Left kidney (tissue), 2 donors: Measurements from ENCODE around the gene RCAN2. TPM values are rescaled to one million over a fixed set of nuclear protein-coding genes. Genes with fewer than 3 reads are reported as not detected.
"Not testable (repeated sequence)": the region's sequence is repeated elsewhere in the genome, so short reads cannot be mapped to it uniquely, and the experiment has no call there.

Experiments used
- DNase-seq: peaks from one replicate; pipeline ENCODE4 v3.0.0-alpha.2; 2013
- polyA plus RNA-seq: library from polyadenylated mRNA; unstranded; fragments of 120-200 nt; gene quantifications from one replicate; pipeline ENCODE4 v1.2.1, GENCODE V29; 2013; ENCODE audit not compliant: insufficient read length

Gene RCAN2
- polyA plus RNA-seq, 1 donor, result 22.5 TPM

DNA sequence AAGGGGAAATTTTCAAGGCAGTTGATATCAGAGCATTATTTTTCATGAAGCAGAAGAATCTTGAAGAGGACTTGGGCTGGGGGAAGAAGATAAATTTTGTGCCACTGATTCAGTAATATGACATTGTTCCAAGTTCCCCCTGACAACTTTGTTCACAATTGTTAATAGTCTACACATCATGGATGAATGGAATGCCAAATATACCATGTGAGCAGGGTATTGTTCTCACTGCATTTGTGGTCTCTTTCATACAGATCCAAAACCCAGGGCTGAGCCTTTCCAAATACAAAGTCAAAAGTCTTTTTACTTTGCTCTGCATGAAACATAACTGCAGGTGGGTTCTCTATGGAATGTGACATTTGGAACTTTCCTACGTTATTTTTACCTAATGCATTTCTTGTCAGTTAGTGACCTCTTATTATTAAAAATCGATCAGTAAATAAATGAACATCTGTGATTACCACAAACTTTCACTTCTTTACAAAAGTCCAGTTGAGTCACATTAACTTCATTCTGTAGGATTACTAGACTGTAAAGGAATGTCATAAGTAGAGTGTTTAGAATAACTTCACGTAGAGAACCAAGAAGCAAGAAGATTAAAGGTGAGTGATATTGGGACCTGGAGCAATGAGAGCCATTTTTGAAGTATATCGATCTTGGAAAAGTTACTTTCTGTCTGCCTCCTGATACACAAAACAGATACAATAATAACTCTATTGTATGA lies 100.9 kb downstream of the RCAN2 start:
- DNase-seq, result no peak

- not testable (repeated sequence) for DNase-seq
Measured at GRCh38 chr6:46387728-46388127, 103.5 kb downstream of the RCAN2 start.

GRCh38 chr6:46381579-46381978 lies 109.7 kb downstream of the RCAN2 start:
- DNase-seq, result no peak

DNA sequence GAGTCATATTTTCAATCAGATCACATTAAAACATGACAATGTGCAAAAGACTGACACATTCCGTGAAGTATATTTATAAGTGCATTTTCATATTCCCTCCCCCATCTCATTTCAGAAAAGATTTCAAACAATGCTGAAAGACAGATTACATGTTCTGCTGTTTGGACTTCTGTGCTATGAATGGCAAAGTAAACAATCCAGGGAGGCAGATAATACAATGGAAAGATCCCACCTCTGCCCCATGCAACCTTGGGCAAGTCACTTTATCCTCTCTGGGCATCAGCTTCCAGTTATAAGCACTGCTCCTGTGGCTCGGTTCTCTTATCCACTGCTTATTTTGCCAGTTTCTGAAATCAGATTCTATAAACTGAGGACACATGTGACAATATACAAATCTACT lies 110.2 kb downstream of the RCAN2 start:
- DNase-seq, result no peak

DNA sequence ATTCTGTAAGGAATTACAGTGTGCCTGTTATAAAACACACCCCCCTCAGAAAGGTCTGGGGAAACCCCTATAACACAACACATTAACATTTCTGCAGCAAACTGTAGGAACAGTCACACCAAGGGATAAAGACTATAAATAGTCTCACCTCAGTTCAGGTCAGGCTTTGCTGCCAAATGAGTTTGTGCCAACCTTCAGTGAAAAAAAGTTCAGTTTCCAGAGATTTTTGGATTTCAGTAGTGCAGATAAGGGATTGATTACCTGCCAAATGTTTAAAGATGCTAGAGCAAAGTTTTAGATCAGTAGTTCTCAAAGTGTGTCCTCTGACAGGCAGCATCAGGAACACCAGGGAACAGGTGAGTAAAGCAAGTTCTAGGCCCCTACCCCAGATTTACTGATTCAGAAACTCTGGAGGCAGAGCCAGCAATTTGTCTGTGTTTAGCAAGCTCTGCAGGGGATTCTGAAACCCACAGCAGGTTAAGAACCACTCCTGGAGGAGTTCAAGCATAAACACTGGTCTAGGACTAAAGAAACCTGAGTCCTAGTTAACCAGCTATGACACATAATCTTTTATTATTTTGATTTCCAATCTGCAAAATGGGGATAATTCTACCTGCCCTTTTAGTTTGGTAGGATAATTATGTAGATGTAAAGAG lies 111.0 kb downstream of the RCAN2 start:
- DNase-seq, result no peak

DNA sequence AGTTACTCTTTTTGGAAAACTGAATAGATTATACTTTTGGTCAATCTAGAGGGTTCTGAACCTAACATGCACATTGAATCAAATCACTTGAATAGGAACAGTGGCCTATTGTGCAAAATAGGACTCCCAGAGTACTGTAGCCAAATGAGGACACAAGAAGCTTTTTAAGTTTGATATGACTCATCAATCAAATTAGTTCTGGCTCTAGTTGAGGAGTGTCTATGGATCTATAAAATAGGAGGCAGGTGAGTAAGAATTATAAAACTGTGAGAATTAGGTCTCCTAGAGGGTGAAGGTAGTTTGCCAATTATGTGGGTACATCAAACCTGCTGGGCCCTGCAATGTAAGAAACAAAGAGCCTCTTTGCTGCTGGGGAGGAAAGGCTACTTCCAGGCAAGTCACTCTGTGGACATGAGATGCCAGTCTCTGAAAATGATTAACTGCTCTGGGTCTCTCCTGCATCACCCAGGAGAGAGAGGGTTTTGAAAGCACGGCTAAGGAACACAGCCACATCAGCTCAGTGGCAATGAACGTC lies 112.3 kb downstream of the RCAN2 start:
- no peak for DNase-seq

DNA sequence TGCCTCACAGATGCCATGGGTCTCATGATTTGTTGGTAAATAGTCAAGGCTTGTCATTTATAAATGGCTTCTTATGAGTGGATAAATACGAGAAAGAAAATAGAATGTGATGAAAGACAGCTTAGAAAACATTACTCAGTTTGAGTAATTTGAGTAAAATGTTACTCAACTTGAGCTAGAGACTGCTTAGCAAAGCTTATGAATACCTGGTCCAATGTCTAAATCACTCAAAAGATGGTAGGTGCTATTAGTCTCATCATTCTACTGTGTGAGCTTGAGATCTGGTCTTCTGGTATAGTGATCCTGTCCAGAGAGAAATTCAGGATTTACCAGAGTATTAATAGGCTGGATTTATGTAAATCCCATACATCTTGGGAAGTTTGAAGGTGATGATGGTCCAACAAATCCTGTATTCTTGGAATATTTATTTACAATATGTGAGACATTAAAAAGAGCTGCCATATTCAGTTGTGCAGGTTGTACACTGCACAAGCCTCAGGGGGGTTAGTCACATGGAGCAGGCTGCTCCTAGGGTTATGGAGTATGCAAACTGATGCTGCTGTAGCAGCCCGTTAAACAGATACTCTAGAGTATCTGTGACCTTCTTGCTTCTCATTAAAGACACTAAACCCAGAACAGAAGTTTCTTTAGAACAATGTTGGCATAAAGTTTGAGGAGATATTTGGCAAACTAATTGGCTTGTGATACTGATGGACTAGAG lies 112.9 kb downstream of the RCAN2 start:
- DNase-seq, result no peak

- DNase-seq, result no peak
Measured at GRCh38 chr6:46377209-46377608, 114.0 kb downstream of the RCAN2 start.

GRCh38 chr6:46376562-46377061 lies 114.6 kb downstream of the RCAN2 start:
- DNase-seq, result no peak

DNA sequence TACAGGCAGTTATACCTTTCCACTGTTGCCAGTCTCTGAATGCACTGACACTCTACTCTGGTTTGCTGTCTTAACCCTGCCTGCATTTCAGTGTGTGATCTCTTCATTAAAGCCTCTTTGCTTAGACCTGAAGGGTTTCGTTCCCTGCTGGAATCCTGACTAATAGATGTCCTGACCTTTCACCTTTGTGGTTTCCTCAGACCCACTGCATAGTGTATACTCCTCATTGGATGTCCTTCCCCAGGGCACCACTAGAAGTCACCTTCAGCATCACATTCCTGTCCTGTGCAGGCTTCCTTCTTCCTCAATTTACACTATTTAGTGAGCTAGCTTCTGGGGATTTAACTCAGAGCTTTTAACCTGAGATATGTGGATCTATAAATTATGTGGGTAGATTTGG lies 120.6 kb downstream of the RCAN2 start:
- no peak for DNase-seq

GRCh38 chr6:46368169-46368536 lies 123.1 kb downstream of the RCAN2 start:
- DNase-seq, result no peak

GRCh38 chr6:46367354-46368168 lies 123.7 kb downstream of the RCAN2 start:
- peak; percentile 53 for DNase-seq

- no peak for DNase-seq
Measured at GRCh38 chr6:46366190-46366900, 124.9 kb downstream of the RCAN2 start.

DNA sequence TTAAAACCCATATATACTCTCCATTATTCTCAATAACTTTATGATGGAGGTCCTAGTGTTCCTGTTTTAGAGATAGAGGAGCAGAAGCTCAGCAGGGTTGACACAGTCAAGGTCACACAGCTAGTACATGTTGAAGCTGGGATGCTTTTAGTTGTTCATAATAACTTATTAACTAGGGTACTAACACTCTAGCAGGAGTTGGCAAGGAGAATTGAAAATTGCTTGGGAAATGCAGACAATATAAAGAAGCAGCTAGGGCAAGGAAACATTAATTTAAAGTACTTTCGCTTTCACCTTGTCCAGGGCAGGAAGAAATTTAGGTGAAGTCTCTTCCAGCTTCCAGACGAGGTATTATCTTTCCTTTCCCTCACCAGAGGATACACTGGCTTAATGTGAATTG lies 133.7 kb downstream of the RCAN2 start:
- no peak for DNase-seq

DNA sequence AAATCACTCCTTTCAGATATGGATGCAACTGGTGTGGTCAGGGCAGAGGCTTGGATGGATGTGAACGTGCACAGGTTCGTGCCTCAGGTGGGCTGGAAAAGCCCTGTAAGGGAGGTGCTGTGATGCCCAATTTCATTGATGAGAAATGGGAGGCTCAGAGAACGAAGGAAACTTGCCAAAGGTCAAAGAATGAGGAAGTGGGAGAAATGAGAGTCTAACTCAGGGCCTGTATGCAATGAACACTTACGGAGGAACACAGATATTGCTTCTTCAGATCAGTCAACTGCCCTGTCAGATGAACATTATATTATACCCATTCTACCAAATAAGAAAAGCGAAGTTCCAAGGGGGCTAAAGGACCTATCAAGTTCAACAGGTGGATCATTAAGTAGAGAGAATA lies 134.7 kb downstream of the RCAN2 start:
- no peak for DNase-seq

DNA sequence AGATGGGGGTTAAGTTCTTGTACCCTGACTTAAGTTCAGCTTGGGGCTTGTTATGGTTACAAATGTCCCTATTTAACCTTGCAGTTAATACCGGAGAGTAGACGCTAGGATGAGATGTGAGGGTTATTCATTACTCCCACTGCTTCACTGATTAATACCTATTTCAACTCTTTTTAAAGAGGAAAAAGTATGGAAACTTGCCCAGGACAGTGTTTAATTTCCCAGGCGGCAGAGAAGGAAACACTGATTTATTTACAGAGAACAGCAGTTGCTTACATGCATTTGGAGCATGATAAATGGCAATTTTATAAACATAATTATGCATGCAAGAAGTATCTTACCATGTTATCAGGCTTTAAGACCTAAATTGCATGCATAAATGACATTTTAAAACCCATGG lies 137.7 kb downstream of the RCAN2 start:
- DNase-seq, result no peak

DNA sequence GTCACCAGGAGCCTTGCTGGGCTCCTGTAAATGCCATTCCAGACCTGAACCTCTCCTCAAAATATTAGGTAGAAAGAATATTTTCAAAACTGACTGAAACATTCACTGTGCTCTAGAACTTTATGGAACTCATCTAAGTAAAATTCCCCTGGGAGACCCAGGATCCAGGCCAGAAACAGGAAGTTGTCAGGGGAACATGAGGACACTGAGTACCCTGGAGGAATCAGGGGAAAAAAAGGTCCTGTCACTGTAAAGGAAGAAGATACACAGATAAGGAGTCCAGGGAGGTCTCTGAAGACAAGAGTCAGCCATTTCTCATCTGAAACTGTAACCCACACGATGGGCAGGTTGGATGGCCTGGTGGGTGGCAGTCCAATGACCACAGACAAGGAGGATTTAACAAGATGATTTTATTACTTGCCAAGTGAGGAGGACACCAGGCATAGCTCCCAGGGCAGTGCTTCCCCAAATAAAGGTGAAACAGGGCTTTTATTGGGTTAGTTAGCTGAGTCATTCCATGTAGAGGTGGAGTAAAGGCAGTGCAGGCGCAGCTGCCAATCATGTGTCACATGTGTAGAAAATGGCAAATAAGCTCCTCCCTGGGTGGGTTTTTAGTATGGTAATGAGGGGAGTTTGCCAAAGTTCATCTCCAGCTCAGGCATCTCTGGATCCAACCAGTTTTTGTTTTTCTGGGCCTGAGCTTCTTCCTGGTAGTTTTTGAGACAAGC lies 138.5 kb downstream of the RCAN2 start:
- no peak for DNase-seq

DNA sequence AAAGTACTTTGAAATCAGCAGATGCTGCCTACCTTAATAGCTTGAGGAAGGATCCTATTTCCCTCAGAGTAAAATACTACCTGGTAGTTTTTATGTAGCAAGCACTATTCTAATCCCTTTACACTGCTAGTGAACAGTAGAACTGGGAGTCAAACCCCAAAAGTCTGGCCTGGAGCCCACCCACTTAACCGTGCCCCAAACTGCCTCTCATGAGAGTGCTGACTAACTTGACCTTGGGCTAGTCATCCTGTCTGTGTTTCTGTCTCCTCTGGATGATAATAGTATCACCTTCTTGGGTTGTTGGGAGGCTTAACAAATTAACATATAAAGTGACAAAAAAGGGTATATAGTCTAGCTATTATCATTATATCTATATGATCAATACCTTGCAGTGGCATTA lies 140.5 kb downstream of the RCAN2 start:
- no peak for DNase-seq

DNA sequence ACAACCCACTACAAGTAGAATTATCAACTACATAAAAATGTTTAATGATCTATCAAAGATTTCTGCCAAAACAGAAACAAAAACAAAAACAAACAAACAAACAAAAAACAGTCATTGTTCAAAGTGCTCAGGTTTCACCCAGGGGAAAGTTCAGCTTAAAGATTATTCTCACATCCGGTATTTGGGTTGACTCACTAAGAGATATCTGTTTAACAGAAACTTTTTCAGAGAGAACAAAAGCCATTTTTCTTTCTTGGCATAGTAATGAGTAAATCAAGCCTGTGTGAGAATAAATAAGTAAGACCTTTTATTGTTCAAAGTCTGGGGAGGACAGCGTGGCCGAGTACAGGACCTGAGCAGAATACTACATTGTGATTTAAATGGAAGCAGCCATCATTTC lies 143.6 kb downstream of the RCAN2 start:
- DNase-seq, result no peak

DNA sequence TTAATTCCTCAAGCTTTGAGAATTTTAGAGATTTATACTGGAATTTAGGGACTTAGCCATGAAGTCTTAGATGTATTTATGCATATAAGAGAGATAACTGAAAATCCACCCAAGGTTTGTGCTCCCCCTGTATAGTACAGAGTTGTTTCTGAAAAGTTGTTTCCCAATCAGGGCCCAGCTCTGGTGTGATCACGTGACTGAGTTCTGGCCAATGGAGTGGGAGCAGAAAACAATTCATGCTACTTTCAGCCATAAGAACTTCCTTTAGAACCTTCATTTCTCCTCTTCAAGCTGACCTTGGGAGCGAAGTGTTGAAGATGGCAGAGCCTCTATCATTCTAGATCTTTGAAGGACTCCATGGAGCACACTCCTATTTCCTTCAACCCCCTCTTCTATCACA lies 151.0 kb downstream of the RCAN2 start:
- no peak for DNase-seq

GRCh38 chr6:46338131-46338530 lies 153.1 kb downstream of the RCAN2 start:
- no peak for DNase-seq
